HL-60 (cell line): ENCODE measurements around the gene NOC4L.

Source experiments
- CTCF ChIP-seq: IDR thresholded peaks from one replicate; pipeline ENCODE4 v1.5.1; 2011; ENCODE audit warnings: low read length, control low read depth, inconsistent platforms; ENCODE audit not compliant: insufficient read depth
- POLR2AphosphoS5 ChIP-seq: IDR thresholded peaks from 2 replicates; pipeline ENCODE4 v1.6.1; 2012; ENCODE audit warnings: low read depth
- REST ChIP-seq: IDR thresholded peaks from 2 replicates; pipeline ENCODE4 v1.6.1; 2012; ENCODE audit warnings: low read depth; ENCODE audit not compliant: insufficient replicate concordance
- SPI1 ChIP-seq: IDR thresholded peaks from 2 replicates; pipeline ENCODE4 v1.6.1; 2012; ENCODE audit warnings: low read depth, mild to moderate bottlenecking, borderline replicate concordance

DNA sequence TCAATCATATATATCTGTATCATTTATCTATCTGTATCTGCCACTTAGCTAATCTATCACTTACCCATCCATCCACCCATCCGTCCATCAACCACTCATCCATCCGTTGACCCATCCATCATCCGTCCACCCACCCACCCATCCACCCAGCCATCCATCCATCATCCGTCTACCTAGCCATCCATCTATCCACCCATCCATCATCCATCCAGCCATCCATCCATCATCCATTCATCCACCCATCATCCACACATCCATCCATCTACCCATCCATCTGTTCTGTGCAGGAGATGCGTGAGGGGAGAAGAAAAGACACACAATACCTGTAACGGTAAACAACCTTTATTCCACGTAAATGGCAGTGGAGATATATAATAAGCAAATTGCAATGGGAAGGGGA is 20.2 kb downstream of the NOC4L start:
- no peak for TF ChIP-seq CTCF
- TF ChIP-seq POLR2AphosphoS5 = no peak
- no peak for TF ChIP-seq SPI1
- TF ChIP-seq REST = no peak
